Liver (tissue), 9 donors: Measurements from ENCODE around the gene DES. TPM values are rescaled to one million over a fixed set of nuclear protein-coding genes. Genes with fewer than 3 reads are reported as not detected.

Experiments used
- DNase-seq: peaks from one replicate; pipeline ENCODE4 v3.0.0-alpha.2; 2017; ENCODE audit warnings: low spot score
- H3K27ac ChIP-seq, 2 donors: one replicate each; pipeline ENCODE4 v1.7.0; 2013; ENCODE audit warnings: inconsistent platforms in 2 of 2, low read length in 2 of 2, control low read depth in 1 of 2, low read depth in 1 of 2, mild to moderate bottlenecking in 1 of 2
- H3K27me3 ChIP-seq, 4 donors: one replicate each; pipeline versions ENCODE4 v1.6.1 to v1.7.0; 2013; ENCODE audit warnings: low read length in 3 of 4, inconsistent platforms in 1 of 4, mild to moderate bottlenecking in 1 of 4, moderate library complexity in 1 of 4; ENCODE audit not compliant: control insufficient read depth in 4 of 4, insufficient read depth in 4 of 4
- H3K36me3 ChIP-seq, 4 donors: one replicate each; pipeline versions ENCODE4 v1.6.1 to v1.7.0; 2013; ENCODE audit warnings: low read length in 3 of 4, mild to moderate bottlenecking in 3 of 4, low read depth in 1 of 4, moderate library complexity in 1 of 4; ENCODE audit not compliant: control insufficient read depth in 4 of 4, insufficient read depth in 3 of 4
- H3K4me1 ChIP-seq, 4 donors: one replicate each; pipeline versions ENCODE4 v1.6.1 to v1.7.0; 2013; ENCODE audit warnings: low read length in 3 of 4, mild to moderate bottlenecking in 3 of 4, moderate library complexity in 1 of 4; ENCODE audit not compliant: control insufficient read depth in 4 of 4, insufficient read depth in 4 of 4
- H3K4me3 ChIP-seq, 3 donors: one replicate each; pipeline versions ENCODE4 v1.6.1 to v1.7.0; 2013; ENCODE audit warnings: low read length in 3 of 3, control low read depth in 1 of 3, low read depth in 1 of 3, mild to moderate bottlenecking in 1 of 3
- H3K9ac ChIP-seq, 2 donors: one replicate each; pipeline ENCODE4 v1.7.0; 2013; ENCODE audit warnings: low read length in 2 of 2, mild to moderate bottlenecking in 2 of 2, moderate library complexity in 2 of 2, control low read depth in 1 of 2, low read depth in 1 of 2
- H3K9me3 ChIP-seq, 4 donors: one replicate each; pipeline versions ENCODE4 v1.6.1 to v1.7.0; 2013; ENCODE audit warnings: low read length in 3 of 4; ENCODE audit not compliant: control insufficient read depth in 4 of 4
- CTCF ChIP-seq: fragments of 150-350 bp; IDR thresholded peaks from 2 replicates; pipeline ENCODE4 v1.5.1; 2017; ENCODE audit warnings: improper control_type of control experiment, low read depth, low read length; ENCODE audit not compliant: missing input control
- FOXA2 ChIP-seq: IDR thresholded peaks from 2 replicates; pipeline ENCODE4 v1.6.1; 2016; ENCODE audit warnings: antibody characterized with exemption
- HNF4A ChIP-seq, 2 donors: conservative IDR thresholded peaks; 2 replicates each; pipeline ENCODE4 v1.6.1; 2016; ENCODE audit warnings: antibody characterized with exemption in 2 of 2, mild to moderate bottlenecking in 2 of 2
- RAD21 ChIP-seq, 2 donors: IDR thresholded peaks; 2 replicates each; pipeline ENCODE4 v1.6.1; 2016; ENCODE audit warnings: antibody characterized with exemption in 2 of 2, mild to moderate bottlenecking in 2 of 2
- WGBS: extraction: QIAGEN DNeasy Blood & Tissue Kit; methylation state at CpG from one replicate; pipeline ENCODE4 v1.1.7; 2013; 5-methylcytosine and 5-hydroxymethylcytosine counted together
- polyA plus RNA-seq, 2 donors: library from polyadenylated mRNA; stranded (reverse) in 1 of 2; unstranded in 1 of 2; fragments of 200-250 nt in 1 of 2; fragments of >200 nt in 1 of 2; fragmentation: Nextera tagmentation in 1 of 2; extraction: Ambion mirVana in 1 of 2; gene quantifications; one replicate each; pipeline versions ENCODE4 v1.2.1 to v1.2.3, GENCODE V29; 2013 to 2015
- total RNA-seq, 2 donors: library from RNA; depleted of rRNA; stranded (reverse); fragments of >200 nt; gene quantifications; one replicate each; pipeline ENCODE4 v1.2.3, GENCODE V29; 2014
- donor health status: healthy.
- donor health status: healthy.
- donor health status: healthy.
- donor health status: healthy.
- donor health status: healthy.

Gene DES
- total and polyA plus RNA-seq, 4 donors = 0.15 to 50.0 (median 3.2) TPM

DNA sequence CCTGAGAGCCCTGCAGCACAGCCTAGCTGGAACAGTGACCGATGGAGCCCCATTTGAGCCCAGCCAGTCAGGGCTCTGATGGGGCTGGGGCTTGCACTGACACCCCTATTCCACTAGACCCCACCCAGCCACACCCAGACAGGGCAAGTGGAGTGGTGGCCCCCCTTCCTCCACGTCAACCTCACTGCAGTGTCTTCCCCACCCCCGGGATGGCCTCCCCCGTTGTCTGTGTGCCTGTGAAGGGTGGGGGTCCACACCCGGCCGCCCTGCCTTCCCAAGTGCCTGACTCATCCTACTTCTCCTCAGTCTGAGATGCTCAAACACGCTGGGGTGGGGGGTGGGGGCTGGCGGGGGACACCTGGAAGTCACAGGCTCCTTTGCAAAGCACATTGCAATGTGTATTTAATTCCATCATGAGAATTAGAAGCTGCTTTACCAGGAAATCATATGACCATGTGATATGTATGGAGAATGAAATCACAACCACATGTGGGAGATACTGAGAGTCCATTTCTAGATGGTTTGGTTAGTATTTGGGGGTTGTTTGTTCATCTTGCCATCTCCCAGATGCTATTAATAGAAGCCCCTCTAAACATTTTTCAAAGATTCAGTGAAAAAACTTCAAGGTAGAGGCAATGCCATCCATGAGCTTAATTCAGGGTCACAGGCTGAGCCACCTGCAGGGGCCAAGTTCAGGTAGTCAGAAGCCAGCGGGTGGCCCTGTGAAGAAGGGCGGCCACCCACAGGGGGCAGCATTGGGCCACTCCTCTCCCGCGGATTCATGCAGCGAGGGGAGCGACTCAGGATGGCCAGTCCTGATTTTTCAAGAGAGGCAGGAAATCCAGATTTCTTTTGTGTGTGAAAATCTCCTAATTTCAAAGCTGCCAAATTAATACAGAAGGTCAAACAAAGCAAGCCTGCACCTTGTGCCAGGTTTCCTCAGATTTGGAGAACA is 57.8 kb downstream of the DES start:
- 32% methylated on average over 14 of the region's 14 CpGs for WGBS
- no peaks in the 10 kb centered on the region for H3K36me3 ChIP-seq
- peak; percentile 81 to 88 for TF ChIP-seq RAD21 (IDR thresholded peaks at IDR 0.05)
- no peak for TF ChIP-seq FOXA2
- peak in 1 of 2 donors; percentile 31 for TF ChIP-seq HNF4A (conservative IDR thresholded peaks at IDR 0.05)
- TF ChIP-seq CTCF = peak; percentile 88
- no peaks in the 10 kb centered on the region for H3K4me1 ChIP-seq
- H3K4me3 ChIP-seq = no peak overlapping the region
- no peak overlapping the region for H3K27ac ChIP-seq
- DNase-seq = peak; percentile 87
- H3K9me3 ChIP-seq = no peaks in the 10 kb centered on the region
- no peak overlapping the region for H3K9ac ChIP-seq
- peaks cover 0 to 2% (median 0%) of the 10 kb centered on the region in 4 donors for H3K27me3 ChIP-seq

Other genes starting within 250 kb of the DES start
- 1 to 10 TPM in 1 of 2 donors, under 1 TPM in 1; 0.23 to 2.4 TPM for gene SLC23A3, start 248.3 kb upstream of the DES start, total RNA-seq
- under 1 TPM; 0.38 to 0.94 TPM for gene SLC23A3, start 248.3 kb upstream of the DES start, polyA plus RNA-seq
- 10 to 100 TPM; 16.5 to 39.8 TPM for gene CNPPD1, start 241.5 kb upstream of the DES start, total RNA-seq
- 10 to 100 TPM; 16.7 to 26.5 TPM for gene CNPPD1, start 241.5 kb upstream of the DES start, polyA plus RNA-seq
- gene RETREG2, start 240.1 kb upstream of the DES start, total RNA-seq = 10 to 100 TPM; 34.1 to 41.2 TPM
- 10 to 100 TPM; 21.7 to 42.8 TPM for gene RETREG2, start 240.1 kb upstream of the DES start, polyA plus RNA-seq
- gene ZFAND2B, start 211.6 kb upstream of the DES start, total RNA-seq = 10 to 100 TPM; 19.6 to 29.8 TPM
- gene ZFAND2B, start 211.6 kb upstream of the DES start, polyA plus RNA-seq = 10 to 100 TPM; 21.9 to 53.8 TPM
- 10 to 100 TPM; 27.5 to 96.1 TPM for gene ABCB6, start 199.4 kb upstream of the DES start, total RNA-seq
- gene ABCB6, start 199.4 kb upstream of the DES start, polyA plus RNA-seq = 10 to 100 TPM; 19.0 to 68.1 TPM
- 10 to 100 TPM; 44.7 to 68.1 TPM for gene ATG9A, start 188.7 kb upstream of the DES start, total RNA-seq
- gene ATG9A, start 188.7 kb upstream of the DES start, polyA plus RNA-seq = 10 to 100 TPM; 24.3 to 31.1 TPM
- gene ANKZF1, start 188.6 kb upstream of the DES start, total RNA-seq = 10 to 100 TPM; 15.5 to 30.6 TPM
- 10 to 100 TPM in 1 of 2 donors, 1 to 10 TPM in 1; 9.0 to 25.5 TPM for gene ANKZF1, start 188.6 kb upstream of the DES start, polyA plus RNA-seq
- gene GLB1L, start 172.9 kb upstream of the DES start, total RNA-seq = 1 to 10 TPM; 2.8 to 5.2 TPM
- gene GLB1L, start 172.9 kb upstream of the DES start, polyA plus RNA-seq = 1 to 10 TPM; 2.3 TPM
- gene STK16, start 172.9 kb upstream of the DES start, total RNA-seq = 10 to 100 TPM; 14.8 to 44.3 TPM
- 10 to 100 TPM in 1 of 2 donors, 1 to 10 TPM in 1; 5.8 to 32.5 TPM for gene STK16, start 172.9 kb upstream of the DES start, polyA plus RNA-seq
- gene TUBA4B, start 165.1 kb upstream of the DES start, total RNA-seq = under 1 TPM in 1 of 2 donors, not detected in 1; 0.08 TPM
- gene TUBA4B, start 165.1 kb upstream of the DES start, polyA plus RNA-seq = under 1 TPM; 0.19 to 0.20 TPM
- gene TUBA4A, start 164.5 kb upstream of the DES start, total RNA-seq = 10 to 100 TPM; 16.2 to 25.5 TPM
- 10 to 100 TPM; 37.6 to 63.1 TPM for gene TUBA4A, start 164.5 kb upstream of the DES start, polyA plus RNA-seq
- 10 to 100 TPM; 22.0 to 71.8 TPM for gene DNAJB2, start 139.0 kb upstream of the DES start, total RNA-seq
- gene DNAJB2, start 139.0 kb upstream of the DES start, polyA plus RNA-seq = 10 to 100 TPM in 1 of 2 donors, 1 to 10 TPM in 1; 7.4 to 32.0 TPM
- gene PTPRN, start 109.0 kb upstream of the DES start, total RNA-seq = 1 to 10 TPM in 1 of 2 donors, not detected in 1; 2.2 TPM
- gene PTPRN, start 109.0 kb upstream of the DES start, polyA plus RNA-seq = not detected
- not detected for gene RESP18, start 85.6 kb upstream of the DES start, total RNA-seq
- not detected for gene RESP18, start 85.6 kb upstream of the DES start, polyA plus RNA-seq
- 10 to 100 TPM; 25.8 to 58.4 TPM for gene DNPEP, start 30.5 kb upstream of the DES start, total RNA-seq
- gene DNPEP, start 30.5 kb upstream of the DES start, polyA plus RNA-seq = 10 to 100 TPM; 41.0 to 50.5 TPM
- under 1 TPM; 0.51 to 0.75 TPM for gene SPEG, start 16.5 kb downstream of the DES start, total RNA-seq
- under 1 TPM; 0.57 to 0.96 TPM for gene SPEG, start 16.5 kb downstream of the DES start, polyA plus RNA-seq
- gene GMPPA, start 80.5 kb downstream of the DES start, total RNA-seq = 10 to 100 TPM; 20.2 to 59.4 TPM
- gene GMPPA, start 80.5 kb downstream of the DES start, polyA plus RNA-seq = 10 to 100 TPM; 32.6 to 54.3 TPM
- 1 to 10 TPM in 1 of 2 donors, under 1 TPM in 1; 0.08 to 1.5 TPM for gene ASIC4, start 96.1 kb downstream of the DES start, total RNA-seq
- gene ASIC4, start 96.1 kb downstream of the DES start, polyA plus RNA-seq = not detected
- gene CHPF, start 125.4 kb downstream of the DES start, total RNA-seq = 10 to 100 TPM; 26.5 to 85.2 TPM
- gene CHPF, start 125.4 kb downstream of the DES start, polyA plus RNA-seq = 100 to 1,000 TPM in 1 of 2 donors, 10 to 100 TPM in 1; 31.1 to 135 TPM
- gene TMEM198, start 125.7 kb downstream of the DES start, total RNA-seq = 1 to 10 TPM; 1.1 to 1.8 TPM
- 1 to 10 TPM in 1 of 2 donors, under 1 TPM in 1; 0.74 to 1.9 TPM for gene TMEM198, start 125.7 kb downstream of the DES start, polyA plus RNA-seq
- 10 to 100 TPM; 23.6 to 35.3 TPM for gene OBSL1, start 153.2 kb downstream of the DES start, total RNA-seq
- 10 to 100 TPM; 14.2 to 30.9 TPM for gene OBSL1, start 153.2 kb downstream of the DES start, polyA plus RNA-seq
- gene INHA, start 153.9 kb downstream of the DES start, total RNA-seq = under 1 TPM; 0.08 to 0.14 TPM
- under 1 TPM; 0.03 to 0.15 TPM for gene INHA, start 153.9 kb downstream of the DES start, polyA plus RNA-seq
- gene STK11IP, start 179.5 kb downstream of the DES start, total RNA-seq = 1 to 10 TPM; 7.1 to 8.4 TPM
- 1 to 10 TPM; 2.9 to 5.7 TPM for gene STK11IP, start 179.5 kb downstream of the DES start, polyA plus RNA-seq
- gene SLC4A3, start 209.3 kb downstream of the DES start, total RNA-seq = under 1 TPM; 0.08 to 0.19 TPM
- under 1 TPM; 0.08 TPM for gene SLC4A3, start 209.3 kb downstream of the DES start, polyA plus RNA-seq